Panc1 (cell line): ENCODE results near the gene TBATA. TPM values are rescaled to one million over a fixed set of nuclear protein-coding genes. Genes with fewer than 3 reads are reported as not detected.

ENCODE experiments used
- ATAC-seq: fragments of 200-7000 bp; cut with Tn5 transposase; 2 replicates; pipeline ENCODE4 v1.9.1; 2020; ENCODE audit warnings: mild to moderate bottlenecking, moderate library complexity
- BruUV-seq: library from RNA; stranded (reverse); fragments of 400-500 nt; replicated peaks from 2 replicates; lab custom pipeline; 2021; lab: Mats Ljungman, UMichigan
- CTCF ChIA-PET: fragments of 300-600 bp; sonication (Branson Sonifier 250); formaldehyde crosslinking; loops from one replicate; lab custom pipeline; 2022; ENCODE audit warnings: antibody characterized with exemption; lab: Charles Lee
- POLR2A ChIA-PET: fragments of 300-600 bp; sonication (Branson Sonifier 250); formaldehyde crosslinking; loops from one replicate; lab custom pipeline; 2022; ENCODE audit warnings: antibody characterized with exemption; lab: Charles Lee
- DNase-seq: peaks from one replicate; pipeline ENCODE4 v3.0.0-alpha.2; 2010; ENCODE audit warnings: low read depth, low spot score
- H3K27ac ChIP-seq: 2 replicates; pipeline ENCODE4 v1.5.1; 2011; ENCODE audit warnings: mild to moderate bottlenecking, low read length, inconsistent platforms
- H3K27me3 ChIP-seq: fragments of 200-500 bp; sonication (Bioruptor generic); 2 replicates; pipeline ENCODE4 v1.6.0; 2014; ENCODE audit warnings: low read length, inconsistent platforms; ENCODE audit not compliant: control insufficient read depth, insufficient read depth
- H3K36me3 ChIP-seq: fragments of 200-500 bp; sonication (Bioruptor generic); 2 replicates; pipeline ENCODE4 v1.5.1; 2014; ENCODE audit warnings: inconsistent platforms, mild to moderate bottlenecking, low read length, moderate library complexity; ENCODE audit not compliant: control insufficient read depth, insufficient read depth
- H3K4me1 ChIP-seq: 2 replicates; pipeline ENCODE4 v1.5.1; 2011; ENCODE audit warnings: inconsistent platforms, mild to moderate bottlenecking, low read length, moderate library complexity; ENCODE audit not compliant: control insufficient read depth, insufficient read depth
- H3K4me3 ChIP-seq, 2 experiments: 2 replicates each; pipeline ENCODE4 v1.5.1; 2011 to 2012; ENCODE audit warnings: low read depth in 2 of 2, low read length in 2 of 2, mild to moderate bottlenecking in 2 of 2, inconsistent platforms in 1 of 2, moderate library complexity in 1 of 2
- H3K9me3 ChIP-seq: fragments of 200-500 bp; sonication (Bioruptor generic); 2 replicates; pipeline ENCODE4 v1.5.1; 2014; ENCODE audit warnings: low read depth, mild to moderate bottlenecking, inconsistent platforms, low read length, moderate library complexity; ENCODE audit not compliant: control insufficient read depth, insufficient read depth
- CTCF ChIP-seq: fragments of 450-650 bp; IDR thresholded peaks from 2 replicates; pipeline ENCODE4 v1.5.1; 2017; ENCODE audit warnings: mild to moderate bottlenecking
- POLR2AphosphoS5 ChIP-seq: IDR thresholded peaks from 2 replicates; pipeline ENCODE4 v1.6.1; 2012; ENCODE audit warnings: mild to moderate bottlenecking, low read depth, low read length, moderate library complexity
- REST ChIP-seq, 2 experiments: IDR thresholded peaks; 2 replicates each; pipeline ENCODE4 v1.6.1; 2011 to 2012; ENCODE audit warnings: low read depth in 2 of 2, control low read depth in 1 of 2, low read length in 1 of 2, mild to moderate bottlenecking in 1 of 2, moderate library complexity in 1 of 2; ENCODE audit not compliant: insufficient read depth in 1 of 2
- SIN3A ChIP-seq: IDR thresholded peaks from 2 replicates; pipeline ENCODE4 v1.6.1; 2012; ENCODE audit warnings: low read depth, mild to moderate bottlenecking, low read length, moderate library complexity, borderline replicate concordance; ENCODE audit not compliant: insufficient read depth
- TCF7L2 ChIP-seq: IDR thresholded peaks from 2 replicates; pipeline ENCODE4 v1.6.1; 2011; ENCODE audit warnings: mild to moderate bottlenecking, low read depth, low read length, inconsistent platforms
- in situ Hi-C: cut with HindIII; loops from 2 replicates; pipeline ENCODE4 v1.10.0; 2016; ENCODE audit warnings: low sequenced_read_pairs, low pct_unique_long_range_greater_than_20kb
- intact Hi-C: fragments of 100-400 bp; cut with micrococcal nuclease; formaldehyde crosslinking; loops from one replicate; pipeline ENCODE4 v1.10.0; 2022; ENCODE audit not compliant: unreplicated experiment
- total RNA-seq: library from RNA; stranded (reverse); gene quantifications from one replicate; pipeline ENCODE4 v1.2.1, GENCODE V29; 2021; ENCODE audit not compliant: unreplicated experiment

TBATA gene
- total RNA-seq, 1 experiment from 2014 or later = not detected

GRCh38 chr10:70832852-70833528 lies 47.8 kb upstream of the TBATA start:
- CTCF ChIA-PET = no interaction called here
- Histone ChIP-seq H3K27ac (no peak overlapping the region), H3K9me3 (no peaks in the 10 kb centered on the region), H3K36me3 (0 out of 2 replicates have a peak, but pooled peaks cover 2% of the 10 kb centered on the region), H3K4me3 (no peak overlapping the region), H3K27me3 (no peaks in the 10 kb centered on the region), H3K4me1 (no peaks in the 10 kb centered on the region)
- POLR2A ChIA-PET = interaction anchor here (0.5 kb wide), 1 partner anchor 676 kb away, joined by 7 read pairs; no protein-coding TSS in a partner anchor
- intact Hi-C loops (no loop called here), in situ Hi-C loops (no loop called here)
- TF ChIP-seq POLR2AphosphoS5 (no peak), CTCF (no peak), SIN3A (no peak), REST (IDR thresholded peaks at IDR 0.05; ENCODE audit: insufficient read depth in 1 of 2, low read depth in 2 of 2, low read length in 1 of 2) (no peak), TCF7L2 (no peak)
- ATAC-seq (no peak), DNase-seq (no peak)
- BruUV-seq = no TSS peak

GRCh38 chr10:70832221-70832620 lies 47.0 kb upstream of the TBATA start:
- Histone ChIP-seq H3K27me3 (no peaks in the 10 kb centered on the region), H3K9me3 (no peaks in the 10 kb centered on the region), H3K36me3 (0 out of 2 replicates have a peak, but pooled peaks cover 2% of the 10 kb centered on the region), H3K4me3 (no peak overlapping the region), H3K4me1 (no peaks in the 10 kb centered on the region), H3K27ac (no peak overlapping the region)
- BruUV-seq = no TSS peak
- TF ChIP-seq SIN3A (no peak), CTCF (no peak), REST (IDR thresholded peaks at IDR 0.05; ENCODE audit: insufficient read depth in 1 of 2, low read depth in 2 of 2, low read length in 1 of 2) (no peak), POLR2AphosphoS5 (no peak), TCF7L2 (no peak)
- POLR2A ChIA-PET = no interaction called here
- ATAC-seq = no peak
- no peak for DNase-seq
- intact Hi-C loops = no loop called here
- in situ Hi-C loops = no loop called here
- CTCF ChIA-PET = no interaction called here
